ENCODE measurements around the gene KIF21B. TPM values are rescaled to one million over a fixed set of nuclear protein-coding genes. Genes with fewer than 3 reads are reported as not detected.
A peak's percentile ranks its signal among the peaks of the same experiment; 100 is the strongest.

The KIF21B gene
- total and polyA plus RNA-seq, 9 of the 15 experiments (the other 6 are each of a cell fraction or from before 2014, with no cell fraction given): 0.46 to 13.4 (median 5.9) TPM

DNA sequence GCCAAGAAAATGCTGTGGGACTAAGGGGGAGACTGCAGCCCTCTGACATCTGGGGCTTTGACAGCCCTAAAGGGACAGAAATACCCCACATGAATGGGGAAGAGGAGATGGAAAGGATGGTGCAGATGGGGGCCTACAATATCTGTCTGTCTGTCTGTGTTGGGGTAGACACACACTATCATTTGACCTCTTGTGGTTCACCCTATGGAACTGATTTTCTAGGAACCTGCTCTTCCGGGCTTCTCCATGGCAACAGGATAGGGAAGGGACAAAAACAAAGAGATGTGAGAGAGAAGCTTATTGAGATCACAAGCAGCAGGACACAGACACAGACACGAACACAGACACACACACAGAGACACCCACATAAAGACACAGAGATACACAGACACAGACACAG lies 17.1 kb downstream of the KIF21B start (continued):
- TF ChIP-seq ASH1L (IDR thresholded peaks at IDR 0.05; ENCODE audit: borderline replicate concordance, low read depth, partially characterized antibody) (no peak), ZNF695 (CRISPR knock-in tag; IDR thresholded peaks at IDR 0.05) (no peak), GTF2A2 (tag; IDR thresholded peaks at IDR 0.05) (no peak), GTF2E2 (tag; IDR thresholded peaks at IDR 0.05) (no peak), ZNF785 (CRISPR knock-in tag; IDR thresholded peaks at IDR 0.05) (no peak), PCBP1 (IDR thresholded peaks at IDR 0.05; ENCODE audit: low read depth, low read length, poor library complexity, severe bottlenecking) (no peak), ZNF696 (CRISPR knock-in tag; conservative IDR thresholded peaks at IDR 0.05) (no peak), PRMT5 (CRISPR knock-in tag; IDR thresholded peaks at IDR 0.05) (no peak), NFE2L1 (tag; IDR thresholded peaks at IDR 0.05; ENCODE audit: borderline replicate concordance, low read depth) (no peak), RFX7 (CRISPR knock-in tag; IDR thresholded peaks at IDR 0.05) (no peak), RBM14 (IDR thresholded peaks at IDR 0.05; ENCODE audit: borderline replicate concordance, insufficient read depth, low read depth, low read length) (no peak), ADNP (tag; IDR thresholded peaks at IDR 0.05) (no peak), RCOR1 (IDR thresholded peaks at IDR 0.05; ENCODE audit: borderline replicate concordance in 1 of 2, low read depth in 2 of 2, low read length in 2 of 2) (peak; percentile 95 to 97)
- TF ChIP-seq, protein P1, sequence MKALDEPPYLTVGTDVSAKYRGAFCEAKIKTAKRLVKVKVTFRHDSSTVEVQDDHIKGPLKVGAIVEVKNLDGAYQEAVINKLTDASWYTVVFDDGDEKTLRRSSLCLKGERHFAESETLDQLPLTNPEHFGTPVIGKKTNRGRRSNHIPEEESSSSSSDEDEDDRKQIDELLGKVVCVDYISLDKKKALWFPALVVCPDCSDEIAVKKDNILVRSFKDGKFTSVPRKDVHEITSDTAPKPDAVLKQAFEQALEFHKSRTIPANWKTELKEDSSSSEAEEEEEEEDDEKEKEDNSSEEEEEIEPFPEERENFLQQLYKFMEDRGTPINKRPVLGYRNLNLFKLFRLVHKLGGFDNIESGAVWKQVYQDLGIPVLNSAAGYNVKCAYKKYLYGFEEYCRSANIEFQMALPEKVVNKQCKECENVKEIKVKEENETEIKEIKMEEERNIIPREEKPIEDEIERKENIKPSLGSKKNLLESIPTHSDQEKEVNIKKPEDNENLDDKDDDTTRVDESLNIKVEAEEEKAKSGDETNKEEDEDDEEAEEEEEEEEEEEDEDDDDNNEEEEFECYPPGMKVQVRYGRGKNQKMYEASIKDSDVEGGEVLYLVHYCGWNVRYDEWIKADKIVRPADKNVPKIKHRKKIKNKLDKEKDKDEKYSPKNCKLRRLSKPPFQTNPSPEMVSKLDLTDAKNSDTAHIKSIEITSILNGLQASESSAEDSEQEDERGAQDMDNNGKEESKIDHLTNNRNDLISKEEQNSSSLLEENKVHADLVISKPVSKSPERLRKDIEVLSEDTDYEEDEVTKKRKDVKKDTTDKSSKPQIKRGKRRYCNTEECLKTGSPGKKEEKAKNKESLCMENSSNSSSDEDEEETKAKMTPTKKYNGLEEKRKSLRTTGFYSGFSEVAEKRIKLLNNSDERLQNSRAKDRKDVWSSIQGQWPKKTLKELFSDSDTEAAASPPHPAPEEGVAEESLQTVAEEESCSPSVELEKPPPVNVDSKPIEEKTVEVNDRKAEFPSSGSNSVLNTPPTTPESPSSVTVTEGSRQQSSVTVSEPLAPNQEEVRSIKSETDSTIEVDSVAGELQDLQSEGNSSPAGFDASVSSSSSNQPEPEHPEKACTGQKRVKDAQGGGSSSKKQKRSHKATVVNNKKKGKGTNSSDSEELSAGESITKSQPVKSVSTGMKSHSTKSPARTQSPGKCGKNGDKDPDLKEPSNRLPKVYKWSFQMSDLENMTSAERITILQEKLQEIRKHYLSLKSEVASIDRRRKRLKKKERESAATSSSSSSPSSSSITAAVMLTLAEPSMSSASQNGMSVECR (CRISPR knock-in tag; IDR thresholded peaks at IDR 0.05): no peak
- TF ChIP-seq, protein P2, sequence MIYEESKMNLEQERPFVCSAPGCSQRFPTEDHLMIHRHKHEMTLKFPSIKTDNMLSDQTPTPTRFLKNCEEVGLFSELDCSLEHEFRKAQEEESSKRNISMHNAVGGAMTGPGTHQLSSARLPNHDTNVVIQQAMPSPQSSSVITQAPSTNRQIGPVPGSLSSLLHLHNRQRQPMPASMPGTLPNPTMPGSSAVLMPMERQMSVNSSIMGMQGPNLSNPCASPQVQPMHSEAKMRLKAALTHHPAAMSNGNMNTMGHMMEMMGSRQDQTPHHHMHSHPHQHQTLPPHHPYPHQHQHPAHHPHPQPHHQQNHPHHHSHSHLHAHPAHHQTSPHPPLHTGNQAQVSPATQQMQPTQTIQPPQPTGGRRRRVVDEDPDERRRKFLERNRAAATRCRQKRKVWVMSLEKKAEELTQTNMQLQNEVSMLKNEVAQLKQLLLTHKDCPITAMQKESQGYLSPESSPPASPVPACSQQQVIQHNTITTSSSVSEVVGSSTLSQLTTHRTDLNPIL (CRISPR knock-in tag; IDR thresholded peaks at IDR 0.05): no peak
- TF ChIP-seq, protein P3, sequence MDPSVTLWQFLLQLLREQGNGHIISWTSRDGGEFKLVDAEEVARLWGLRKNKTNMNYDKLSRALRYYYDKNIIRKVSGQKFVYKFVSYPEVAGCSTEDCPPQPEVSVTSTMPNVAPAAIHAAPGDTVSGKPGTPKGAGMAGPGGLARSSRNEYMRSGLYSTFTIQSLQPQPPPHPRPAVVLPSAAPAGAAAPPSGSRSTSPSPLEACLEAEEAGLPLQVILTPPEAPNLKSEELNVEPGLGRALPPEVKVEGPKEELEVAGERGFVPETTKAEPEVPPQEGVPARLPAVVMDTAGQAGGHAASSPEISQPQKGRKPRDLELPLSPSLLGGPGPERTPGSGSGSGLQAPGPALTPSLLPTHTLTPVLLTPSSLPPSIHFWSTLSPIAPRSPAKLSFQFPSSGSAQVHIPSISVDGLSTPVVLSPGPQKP (CRISPR knock-in tag; IDR thresholded peaks at IDR 0.05): no peak
- TF ChIP-seq, protein P4, sequence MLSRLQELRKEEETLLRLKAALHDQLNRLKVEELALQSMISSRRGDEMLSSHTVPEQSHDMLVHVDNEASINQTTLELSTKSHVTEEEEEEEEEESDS (CRISPR knock-in tag; IDR thresholded peaks at IDR 0.05): no peak
- TF ChIP-seq, protein P5, sequence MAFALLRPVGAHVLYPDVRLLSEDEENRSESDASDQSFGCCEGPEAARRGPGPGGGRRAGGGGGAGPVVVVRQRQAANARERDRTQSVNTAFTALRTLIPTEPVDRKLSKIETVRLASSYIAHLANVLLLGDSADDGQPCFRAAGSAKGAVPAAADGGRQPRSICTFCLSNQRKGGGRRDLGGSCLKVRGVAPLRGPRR (CRISPR knock-in tag; IDR thresholded peaks at IDR 0.05): no peak
- TF ChIP-seq, protein P6, sequence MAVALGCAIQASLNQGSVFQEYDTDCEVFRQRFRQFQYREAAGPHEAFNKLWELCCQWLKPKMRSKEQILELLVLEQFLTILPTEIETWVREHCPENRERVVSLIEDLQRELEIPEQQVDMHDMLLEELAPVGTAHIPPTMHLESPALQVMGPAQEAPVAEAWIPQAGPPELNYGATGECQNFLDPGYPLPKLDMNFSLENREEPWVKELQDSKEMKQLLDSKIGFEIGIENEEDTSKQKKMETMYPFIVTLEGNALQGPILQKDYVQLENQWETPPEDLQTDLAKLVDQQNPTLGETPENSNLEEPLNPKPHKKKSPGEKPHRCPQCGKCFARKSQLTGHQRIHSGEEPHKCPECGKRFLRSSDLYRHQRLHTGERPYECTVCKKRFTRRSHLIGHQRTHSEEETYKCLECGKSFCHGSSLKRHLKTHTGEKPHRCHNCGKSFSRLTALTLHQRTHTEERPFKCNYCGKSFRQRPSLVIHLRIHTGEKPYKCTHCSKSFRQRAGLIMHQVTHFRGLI (CRISPR knock-in tag; IDR thresholded peaks at IDR 0.05): no peak
